H1 (cell line): ENCODE measurements around the gene SMDT1. TPM values are rescaled to one million over a fixed set of nuclear protein-coding genes. Genes with fewer than 3 reads are reported as not detected.
A peak's percentile ranks its signal among the peaks of the same experiment; 100 is the strongest.

Experiments
- CTCF ChIA-PET: fragments of 300-600 bp; sonication (Branson Sonifier 250); formaldehyde crosslinking; loops from one replicate; lab custom pipeline; 2021; ENCODE audit not compliant: partially characterized antibody; lab: Charles Lee
- POLR2A ChIA-PET: fragments of 300-600 bp; sonication (Branson Sonifier 250); formaldehyde crosslinking; loops from one replicate; lab custom pipeline; 2021; ENCODE audit warnings: inconsistent platforms; ENCODE audit not compliant: partially characterized antibody; lab: Charles Lee
- DNase-seq, 2 experiments: peaks; one replicate each; pipeline versions ENCODE4 v3.0.0 to v3.0.0-alpha.2; 2010 to 2022; ENCODE audit warnings: low spot score in 2 of 2, low read depth in 1 of 2, mixed read lengths in 1 of 2
- FAIRE-seq: peaks from 2 replicates; lab custom pipeline; 2011; peaks lifted over from hg19 to GRCh38; lab: Jason Lieb, UNC
- H2AFZ ChIP-seq: 2 replicates; pipeline ENCODE4 v1.8.1; 2012; ENCODE audit warnings: low read length, inconsistent platforms
- H2AK5ac ChIP-seq: 2 replicates; pipeline ENCODE4 v1.6.1; 2013; ENCODE audit warnings: low read depth, low read length
- H2BK120ac ChIP-seq: replicated peaks from 2 replicates; pipeline ENCODE3; 2013; ENCODE audit warnings: low read depth, low read length, inconsistent platforms
- H2BK12ac ChIP-seq: 2 replicates; pipeline ENCODE4 v1.6.1; 2013; ENCODE audit warnings: low read depth, low read length
- H2BK15ac ChIP-seq: 2 replicates; pipeline ENCODE4 v1.6.1; 2013; ENCODE audit warnings: low read length
- H2BK20ac ChIP-seq: 2 replicates; pipeline ENCODE4 v1.6.1; 2013; ENCODE audit warnings: low read length
- H2BK5ac ChIP-seq: 2 replicates; pipeline ENCODE4 v1.6.1; 2013; ENCODE audit warnings: low read depth, low read length
- H3K14ac ChIP-seq: 2 replicates; pipeline ENCODE4 v1.6.1; 2013; ENCODE audit warnings: inconsistent platforms; ENCODE audit not compliant: insufficient read length
- H3K18ac ChIP-seq: 2 replicates; pipeline ENCODE4 v1.6.1; 2013; ENCODE audit warnings: low read length; ENCODE audit errors: extremely low read depth
- H3K23ac ChIP-seq: 2 replicates; pipeline ENCODE4 v1.6.1; 2013; ENCODE audit warnings: inconsistent platforms; ENCODE audit not compliant: insufficient read length
- H3K23me2 ChIP-seq: 2 replicates; pipeline ENCODE4 v1.6.1; 2013; ENCODE audit warnings: low read depth, low read length
- H3K27ac ChIP-seq: 2 replicates; pipeline ENCODE4 v1.6.1; 2011; ENCODE audit warnings: low read depth, low read length, inconsistent platforms
- H3K27me3 ChIP-seq, 4 experiments: replicated peaks in 1 of 4; 1 replicate in 1 of 4; 2 replicates in 3 of 4; pipeline versions ENCODE4 v1.6.1 to v1.8.1; 2011 to 2013; ENCODE audit warnings: low read length in 3 of 4, mild to moderate bottlenecking in 3 of 4, inconsistent platforms in 2 of 4, mixed read lengths in 2 of 4, moderate library complexity in 1 of 4; ENCODE audit not compliant: control insufficient read depth in 3 of 4, insufficient read depth in 3 of 4; ENCODE audit errors: extremely low read depth in 1 of 4
- H3K36me3 ChIP-seq, 4 experiments: 2 replicates each; pipeline versions ENCODE4 v1.6.1 to v1.8.1; 2011 to 2013; ENCODE audit warnings: mild to moderate bottlenecking in 4 of 4, low read length in 3 of 4, moderate library complexity in 2 of 4, control low read depth in 1 of 4, inconsistent platforms in 1 of 4; ENCODE audit not compliant: insufficient read depth in 4 of 4, control insufficient read depth in 2 of 4
- H3K4ac ChIP-seq: replicated peaks from 2 replicates; pipeline ENCODE3; 2013; ENCODE audit warnings: low read length, low read depth, mixed read lengths, inconsistent platforms; ENCODE audit not compliant: insufficient read length
- H3K4me1 ChIP-seq, 4 experiments: replicated peaks in 1 of 4; 1 replicate in 1 of 4; 2 replicates in 3 of 4; pipeline versions ENCODE4 v1.6.1 to v1.8.1; 2011 to 2013; ENCODE audit warnings: low read length in 3 of 4, inconsistent platforms in 2 of 4, mixed read lengths in 1 of 4; ENCODE audit not compliant: insufficient read depth in 4 of 4, control insufficient read depth in 3 of 4
- H3K4me2 ChIP-seq, 2 experiments: 2 replicates each; pipeline versions ENCODE4 v1.6.1 to v1.8.1; 2011 to 2013; ENCODE audit warnings: low read depth in 2 of 2, low read length in 2 of 2, control low read depth in 1 of 2, inconsistent platforms in 1 of 2, mild to moderate bottlenecking in 1 of 2; ENCODE audit not compliant: insufficient read depth in 1 of 2
- H3K4me3 ChIP-seq, 4 experiments: fragments of 200-600, 300-600 bp in 1 of 4; sonication (generic), shearing (Covaris generic), sonication (Bioruptor Twin) in 1 of 4; 2 replicates each; pipeline versions ENCODE4 v1.5.1 to v1.8.1; 2011 to 2016; ENCODE audit warnings: low read length in 4 of 4, low read depth in 3 of 4, control low read depth in 2 of 4, inconsistent platforms in 2 of 4, mild to moderate bottlenecking in 2 of 4, mixed read lengths in 1 of 4, moderate library complexity in 1 of 4; ENCODE audit not compliant: insufficient read depth in 2 of 4; ENCODE audit errors: extremely low read depth in 1 of 4
- H3K56ac ChIP-seq: replicated peaks from 2 replicates; pipeline ENCODE3; 2013; ENCODE audit warnings: low read depth, mild to moderate bottlenecking, mixed read lengths, low read length, inconsistent platforms; ENCODE audit not compliant: insufficient read length
- H3K79me1 ChIP-seq: 2 replicates; pipeline ENCODE4 v1.6.1; 2013; ENCODE audit warnings: low read depth, low read length, control low read depth
- H3K79me2 ChIP-seq, 2 experiments: 2 replicates each; pipeline versions ENCODE4 v1.6.1 to v1.8.1; 2012 to 2013; ENCODE audit warnings: low read length in 2 of 2, mild to moderate bottlenecking in 2 of 2, inconsistent platforms in 1 of 2; ENCODE audit not compliant: insufficient read depth in 2 of 2, control insufficient read depth in 1 of 2
- H3K9ac ChIP-seq, 4 experiments: replicated peaks in 1 of 4; 1 replicate in 1 of 4; 2 replicates in 3 of 4; pipeline versions ENCODE4 v1.6.1 to v1.8.1; 2011 to 2013; ENCODE audit warnings: low read depth in 3 of 4, low read length in 3 of 4, control low read depth in 2 of 4, mild to moderate bottlenecking in 2 of 4, moderate library complexity in 2 of 4, inconsistent platforms in 1 of 4; ENCODE audit errors: extremely low read depth in 1 of 4
- H3K9me3 ChIP-seq, 2 experiments: 2 replicates each; pipeline versions ENCODE4 v1.6.1 to v1.8.1; 2012 to 2013; ENCODE audit warnings: mild to moderate bottlenecking in 2 of 2, moderate library complexity in 2 of 2, control low read depth in 1 of 2, inconsistent platforms in 1 of 2, low read depth in 1 of 2, low read length in 1 of 2, mixed read lengths in 1 of 2; ENCODE audit not compliant: insufficient read depth in 2 of 2
- H4K20me1 ChIP-seq, 2 experiments: replicated peaks in 1 of 2; 2 replicates each; pipeline versions ENCODE3 to v1.8.1; 2011 to 2013; ENCODE audit warnings: inconsistent platforms in 2 of 2, low read length in 2 of 2, mild to moderate bottlenecking in 1 of 2; ENCODE audit not compliant: insufficient read depth in 2 of 2, control insufficient read depth in 1 of 2
- H4K5ac ChIP-seq: 2 replicates; pipeline ENCODE4 v1.6.1; 2013; ENCODE audit warnings: low read length, low read depth, mixed read lengths, inconsistent platforms; ENCODE audit not compliant: insufficient read length
- H4K8ac ChIP-seq: 2 replicates; pipeline ENCODE4 v1.8.0; 2013; ENCODE audit warnings: mild to moderate bottlenecking, moderate library complexity, low read length, inconsistent platforms; ENCODE audit not compliant: insufficient read depth; ENCODE audit errors: extremely low read depth
- H4K91ac ChIP-seq: replicated peaks from 2 replicates; pipeline ENCODE3; 2013; ENCODE audit warnings: low read length, mixed read lengths, inconsistent platforms; ENCODE audit not compliant: insufficient read length
- BCL11A ChIP-seq, 2 experiments: IDR thresholded peaks; one replicate each; pipeline ENCODE4 v1.6.1; 2011; ENCODE audit warnings: low read depth in 2 of 2, low read length in 2 of 2, mild to moderate bottlenecking in 2 of 2
- CEBPB ChIP-seq: IDR thresholded peaks from 2 replicates; pipeline ENCODE4 v1.6.1; 2012; ENCODE audit warnings: low read depth, low read length
- CHD2 ChIP-seq: IDR thresholded peaks from 2 replicates; pipeline ENCODE4 v1.6.1; 2012; ENCODE audit warnings: low read length, improper control_type of control experiment
- RXRA ChIP-seq: IDR thresholded peaks from 2 replicates; pipeline ENCODE4 v1.6.1; 2011; ENCODE audit warnings: low read depth, mild to moderate bottlenecking, low read length, moderate library complexity; ENCODE audit not compliant: insufficient read depth
- SAP30 ChIP-seq: fragments of 300-600 bp; sonication (generic); IDR thresholded peaks from 2 replicates; pipeline ENCODE4 v1.7.1; 2012; ENCODE audit warnings: low read length, moderate library complexity, mild to moderate bottlenecking, inconsistent platforms; ENCODE audit not compliant: insufficient read depth, insufficient replicate concordance
- TAF1 ChIP-seq: IDR thresholded peaks from 2 replicates; pipeline ENCODE4 v1.6.1; 2011; ENCODE audit warnings: mild to moderate bottlenecking, low read depth, low read length
- YY1 ChIP-seq: IDR thresholded peaks from 2 replicates; pipeline ENCODE4 v1.6.1; 2011; ENCODE audit warnings: low read depth, mild to moderate bottlenecking, low read length
- WGBS, 2 experiments: shearing (Covaris generic) in 1 of 2; methylation state at CpG; one replicate each; pipeline versions ENCODE4 v1.1.6 to v1.1.7; 2013 to 2015; ENCODE audit warnings: low lambda C conversion rate in 2 of 2, mixed read lengths in 2 of 2, inconsistent platforms in 1 of 2, low coverage in 1 of 2, missing lambda C conversion rate in 1 of 2; ENCODE audit not compliant: insufficient replicate concordance in 2 of 2, insufficient coverage in 1 of 2, insufficient read length in 1 of 2; ENCODE audit errors: extremely low coverage in 1 of 2, missing lambda C conversion rate in 1 of 2; 5-methylcytosine and 5-hydroxymethylcytosine counted together
- long read RNA-seq, 2 experiments: library from RNA in 1 of 2; library from capped mRNA in 1 of 2; stranded (forward); transcript quantifications; one replicate each; pipeline ENCODE4 v2.0.0, GENCODE V29; 2021; ENCODE audit warnings: inconsistent platforms in 1 of 2
- polyA minus RNA-seq, 3 experiments: library from RNA; depleted of rRNA, polyadenylated mRNA; stranded (reverse); fragments of >200 nt; gene quantifications; 1 replicate in 2 of 3; 2 replicates in 1 of 3; pipeline ENCODE4 v1.2.3, GENCODE V29; 2011
- polyA plus RNA-seq, 7 experiments: library from polyadenylated mRNA; depleted of rRNA in 3 of 7; stranded (reverse) in 5 of 7; unstranded in 2 of 7; fragments of >200 nt in 5 of 7; fragments of 200-250 nt in 2 of 7; gene quantifications; 1 replicate in 5 of 7; 2 replicates in 1 of 7; 4 replicates in 1 of 7; pipeline versions ENCODE4 v1.2.1 to v1.2.3, GENCODE V29; 2011 to 2013; ENCODE audit warnings: missing spikeins in 2 of 7, mixed read lengths in 2 of 7
- total RNA-seq: library from RNA; stranded (reverse); fragmentation: NEBNext Ultra II Directional; extraction: Animal tissue kit (Norgen Biotek cat#: 25700); gene quantifications from 2 replicates; pipeline ENCODE4 v1.2.1, GENCODE V29; 2021

SMDT1 gene
- 35.6 and 36.0 TPM in 2 replicates for total RNA-seq
- 34.9 and 40.7 TPM in 2 replicates for polyA plus RNA-seq (2011; rRNA removed)
- polyA plus RNA-seq (2011; cell fraction: cytosol; rRNA removed), result 24.5 TPM
- polyA plus RNA-seq (2011; cell fraction: nucleus; rRNA removed), result 19.7 TPM
- 36.3 to 59.7 TPM (median 47.1 TPM) in 4 replicates for polyA plus RNA-seq (2012, experiment 1 of 2)
- 15.3 TPM for polyA plus RNA-seq (2012, experiment 2 of 2)
- 21.7 TPM for polyA plus RNA-seq (2013, experiment 1 of 2)
- 22.2 TPM for polyA plus RNA-seq (2013, experiment 2 of 2)
- polyA minus RNA-seq (2011; rRNA and poly(A)+ RNA removed), result 2.6 and 5.5 TPM in 2 replicates
- polyA minus RNA-seq (2011; cell fraction: cytosol; rRNA and poly(A)+ RNA removed), result 3.0 TPM
- 10.3 TPM for polyA minus RNA-seq (2011; cell fraction: nucleus; rRNA and poly(A)+ RNA removed)
- long read RNA-seq, experiment 1, transcript SMDT1-201 (3 exons, 1,567 nt), result major isoform, 32 of 36 reads
- long read RNA-seq, experiment 1, partial matches to known transcripts, result 0 of 36 reads
- long read RNA-seq, experiment 1, other reads (novel, unspliced or antisense), result 3 of 36 reads
- long read RNA-seq, experiment 2, transcript SMDT1-201 (3 exons, 1,567 nt), result major isoform, 29 of 29 reads
- long read RNA-seq, experiment 2, partial matches to known transcripts, result 0 of 29 reads
- long read RNA-seq, experiment 2, other reads (novel, unspliced or antisense), result 0 of 29 reads

- Histone ChIP-seq H2AK5ac (no peak within 1 kb of the TSS), H3K79me2 (peaks cover 0 to 9% of the 10 kb centered on the region in 2 experiments; a peak in 2 of 4 replicates), H2BK20ac (no peak within 1 kb of the TSS), H3K27me3 (no peaks in the 10 kb centered on the region), H3K36me3 (peaks cover 2 to 8% (median 4%) of the 10 kb centered on the region in 4 experiments; a peak in 3 of 8 replicates), H4K8ac (peak within 1 kb of the TSS; percentile 93), H3K4me1 (peaks cover 0 to 4% (median 2%) of the 10 kb centered on the region in 4 experiments; a peak in 5 of 7 replicates), H4K5ac (peak within 1 kb of the TSS; percentile 69), H3K4ac (no peak within 1 kb of the TSS), H2BK5ac (peak within 1 kb of the TSS; percentile 88; the same call in 1 of the 2 replicates), H2BK12ac (no peak within 1 kb of the TSS), H3K18ac (peak within 1 kb of the TSS; percentile 62; the same call in 1 of the 2 replicates), H3K56ac (peak within 1 kb of the TSS; percentile 60), H3K23me2 (peaks cover 2% of the 10 kb centered on the region), H2AFZ (no peak within 1 kb of the TSS), H4K91ac (no peak within 1 kb of the TSS), H3K9ac (peak within 1 kb of the TSS; percentile 88 to 96 (median 92)), H3K14ac (no peak within 1 kb of the TSS), H3K9me3 (no peaks in the 10 kb centered on the region), H4K20me1 (no peaks in the 10 kb centered on the region), H3K23ac (no peak within 1 kb of the TSS), H2BK15ac (no peak within 1 kb of the TSS), H3K27ac (peak within 1 kb of the TSS; percentile 90), H3K4me3 (peak within 1 kb of the TSS; percentile 65 to 87 (median 78)), H2BK120ac (no peak within 1 kb of the TSS), H3K79me1 (peaks cover 3% of the 10 kb centered on the region; the same call in 1 of the 2 replicates), H3K4me2 (peak within 1 kb of the TSS; percentile 82 to 86)
- ChIA-PET POLR2A (interaction anchor here (0.6 to 8.9 kb wide), 10 partner anchors 9 to 198 kb away, joined by 3 to 94 read pairs (median 4); partner anchors contain the start of genes NAGA and NDUFA6), CTCF (interaction anchor here (0.6 to 2.2 kb wide), 13 partner anchors 10 to 154 kb away, joined by 3 to 10 read pairs (median 4); partner anchors contain the start of gene NDUFA6)
- peak; percentile 90 to 96 for DNase-seq
- peak; percentile 90 for FAIRE-seq
- WGBS, 2 experiments, result 2% methylated on average over 60 of the region's 71 CpGs; no CpG with 5 or more reads in 1 of the 2 experiments
- no peak for TF ChIP-seq BCL11A (IDR thresholded peaks at IDR 0.05; ENCODE audit: low read depth in 2 of 2, low read length in 2 of 2)
- no peak for TF ChIP-seq RXRA
- TF ChIP-seq CEBPB, result no peak
- TF ChIP-seq TAF1, result peak; percentile 94
- peak; percentile 97 for TF ChIP-seq YY1
- peak; percentile 90 for TF ChIP-seq CHD2
- TF ChIP-seq SAP30, result peak; percentile 97
These were observed at the start of gene SMDT1 for GRCh38 chr22:42079319-42080251. Gene SMDT1, plus strand, starts transcription at chr22:42079700. Its CDS starts 69 bp downstream, at chr22:42079769.
